GM21723 (cell line): ENCODE measurements around the gene FADS6.
"Not testable (repeated sequence)": the region's sequence is repeated elsewhere in the genome, so short reads cannot be mapped to it uniquely, and the experiment has no call there.

Experiments
- ATAC-seq: cut with Tn5 transposase; IDR thresholded peaks from one replicate; pipeline ENCODE4 v1.9.1; 2021; ENCODE audit warnings: mild to moderate bottlenecking, moderate library complexity; ENCODE audit not compliant: unreplicated experiment

The FADS6 gene

DNA sequence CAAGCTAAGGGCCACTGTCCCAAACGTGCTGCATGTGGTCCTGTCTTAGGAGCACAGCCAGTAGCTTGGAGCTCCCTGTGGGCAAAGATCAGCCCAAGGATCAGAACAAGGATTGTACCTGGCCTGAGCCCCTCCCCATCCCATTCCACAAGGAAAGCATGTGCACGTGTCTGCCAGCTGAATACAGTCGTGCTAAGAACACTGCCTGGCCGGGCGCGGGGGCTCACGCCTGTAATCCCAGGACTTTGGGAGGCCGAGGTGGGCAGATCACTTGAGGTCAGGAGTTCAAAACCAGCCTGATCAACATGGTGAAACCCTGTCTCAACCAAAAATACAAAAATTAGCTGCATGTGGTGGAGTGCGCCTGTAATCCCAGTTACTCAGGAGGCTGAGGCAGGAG lies 23.4 kb downstream of the FADS6 start:
- not testable (repeated sequence) for ATAC-seq

DNA sequence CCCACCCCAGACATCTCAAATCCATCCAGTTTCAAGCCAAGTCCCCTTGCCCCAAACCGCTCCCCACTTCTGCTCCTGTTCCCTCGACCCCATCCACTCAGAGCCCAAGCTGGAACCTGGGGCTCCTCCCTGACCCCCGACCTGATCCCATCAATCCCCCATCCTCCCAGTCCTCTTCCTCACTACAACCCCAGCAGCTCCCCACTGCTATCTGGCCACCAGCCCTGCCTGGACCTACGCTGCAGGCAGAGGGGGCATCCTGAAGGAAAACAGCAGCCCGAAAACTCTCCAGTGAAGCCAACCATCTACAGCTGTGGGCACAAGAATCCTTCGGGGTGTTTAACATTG lies 24.6 kb downstream of the FADS6 start:
- ATAC-seq: no peak

DNA sequence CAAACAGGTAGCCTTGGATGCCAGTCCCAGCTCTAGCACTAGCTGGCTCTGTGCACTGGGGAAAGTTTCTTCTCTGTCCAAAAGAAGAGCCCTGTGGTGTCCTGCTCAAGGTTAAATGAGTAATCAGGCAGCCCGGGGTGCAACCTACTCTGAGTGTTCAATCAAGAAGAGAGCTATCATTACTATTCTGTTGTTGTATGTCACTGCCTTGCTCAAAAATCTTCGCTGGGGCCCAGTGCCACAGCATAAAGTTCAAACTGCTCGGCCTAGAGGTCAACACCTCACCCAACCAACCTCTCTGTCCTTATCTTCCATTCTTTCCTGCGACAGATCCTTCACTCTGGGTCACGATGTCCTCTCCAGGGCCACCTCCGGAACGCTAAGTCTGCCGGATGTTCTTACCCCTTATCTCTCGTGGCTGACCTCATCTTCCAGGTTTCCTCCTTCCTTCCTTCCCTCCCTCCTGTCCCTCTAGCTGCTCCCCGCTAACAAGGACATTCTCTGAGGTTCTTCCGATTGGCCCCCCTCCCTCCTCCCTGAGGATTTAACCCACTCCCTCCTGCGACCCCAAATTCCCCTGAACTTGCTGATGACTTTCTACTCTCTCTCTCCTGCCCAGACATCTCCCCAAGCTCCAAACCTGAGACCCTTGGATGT lies 25.1 kb downstream of the FADS6 start:
- ATAC-seq: no peak

- ATAC-seq: no peak
Measured at GRCh38 chr17:74866198-74866835, 27.1 kb downstream of the FADS6 start.

DNA sequence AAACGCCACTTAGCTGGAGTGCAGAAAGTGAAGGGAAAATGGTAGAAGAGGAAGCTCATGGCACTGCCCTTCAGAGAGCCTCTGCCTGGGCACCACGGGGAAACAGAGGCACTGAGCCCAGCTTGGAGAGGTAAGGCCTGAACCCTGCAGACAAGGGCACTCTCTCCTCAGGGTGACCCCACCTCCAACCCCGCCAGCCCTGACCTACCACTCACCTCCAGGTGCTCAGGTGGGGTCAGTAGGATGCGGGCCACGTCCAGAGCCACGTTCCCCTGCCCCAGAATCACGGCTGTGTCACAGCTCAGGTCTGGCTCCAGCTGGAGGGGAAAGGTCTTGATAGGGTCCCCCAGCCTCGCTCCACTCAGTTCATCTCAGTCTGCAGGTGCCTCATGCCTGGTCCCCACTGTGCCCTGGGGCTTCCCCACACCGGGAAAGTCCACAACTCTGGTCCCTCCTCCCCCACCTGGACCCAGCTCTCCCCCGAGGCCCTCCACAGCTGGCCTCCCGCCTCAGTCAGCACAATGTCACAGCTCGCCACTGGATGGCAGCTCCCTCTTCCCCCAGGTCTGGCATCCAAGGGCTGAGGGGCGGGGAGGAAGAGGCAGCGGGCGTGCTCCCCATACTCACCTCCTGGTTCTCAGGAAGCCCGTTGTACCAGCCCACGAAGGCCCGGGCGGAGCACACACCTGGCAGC lies 27.8 kb downstream of the FADS6 start:
- no peak for ATAC-seq

GRCh38 chr17:74864866-74865395 lies 28.5 kb downstream of the FADS6 start:
- no peak for ATAC-seq

GRCh38 chr17:74864297-74864865 lies 29.1 kb downstream of the FADS6 start:
- ATAC-seq: no peak

DNA sequence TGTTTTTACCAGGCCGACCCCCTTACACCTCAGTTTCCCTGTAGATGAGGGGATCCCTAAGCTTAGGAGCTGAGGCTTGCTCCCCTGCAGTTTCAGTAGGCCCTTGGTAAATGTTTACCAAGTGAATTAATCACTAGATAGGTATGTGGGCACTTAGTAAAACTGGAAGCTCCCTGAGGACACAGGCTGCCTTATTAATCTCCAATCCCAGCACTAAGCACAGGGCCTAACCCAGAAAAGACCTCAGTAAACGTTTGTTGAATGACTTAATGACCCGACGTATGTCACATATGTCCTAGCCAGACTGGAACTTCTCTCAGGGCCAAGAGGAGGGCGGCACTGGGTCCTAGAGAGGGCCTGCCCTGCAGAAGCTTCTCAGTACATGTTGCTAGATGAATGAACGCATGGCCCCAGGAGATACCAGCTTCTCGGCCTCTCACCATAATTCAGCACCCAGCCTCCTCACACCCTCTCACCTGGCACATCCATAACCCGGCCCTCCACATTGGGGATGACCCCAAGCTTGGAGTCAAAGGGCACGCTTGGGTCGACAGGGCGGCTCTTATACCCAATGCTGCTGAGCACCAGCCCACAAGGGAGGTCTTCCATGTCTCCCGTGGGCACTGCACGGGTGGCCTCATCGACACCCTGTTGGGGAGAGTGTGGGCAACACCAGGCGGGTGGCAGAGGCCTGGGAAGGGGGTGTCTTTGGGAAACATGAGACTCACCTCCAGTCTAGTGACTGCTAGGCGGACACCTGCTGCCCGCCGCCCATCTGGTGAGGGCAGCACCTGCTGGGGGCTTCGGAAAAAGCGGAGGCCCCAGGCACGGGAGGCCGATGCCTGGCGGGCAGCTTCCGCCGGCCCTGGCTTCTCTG lies 29.8 kb downstream of the FADS6 start:
- ATAC-seq: no peak

DNA sequence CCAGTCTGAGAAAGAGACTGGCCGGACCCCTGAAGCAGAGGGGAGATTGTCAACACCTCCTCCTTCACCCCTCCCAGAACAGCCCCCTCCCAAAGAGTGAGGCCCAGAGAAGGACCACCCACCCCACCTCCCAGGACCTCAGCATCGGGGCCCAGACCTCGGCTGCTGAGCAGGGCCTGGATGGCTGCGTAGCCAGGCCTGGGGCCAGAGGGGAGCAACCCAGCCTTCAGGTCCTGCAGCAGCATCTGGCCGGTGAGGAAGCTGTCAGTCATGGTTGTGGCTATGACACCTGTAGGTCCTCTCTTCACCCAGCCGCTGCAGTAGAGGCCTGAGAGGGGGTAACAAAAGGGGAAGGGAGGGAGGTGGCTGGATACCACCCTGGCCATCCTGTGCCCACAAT lies 30.5 kb downstream of the FADS6 start:
- ATAC-seq: no peak

DNA sequence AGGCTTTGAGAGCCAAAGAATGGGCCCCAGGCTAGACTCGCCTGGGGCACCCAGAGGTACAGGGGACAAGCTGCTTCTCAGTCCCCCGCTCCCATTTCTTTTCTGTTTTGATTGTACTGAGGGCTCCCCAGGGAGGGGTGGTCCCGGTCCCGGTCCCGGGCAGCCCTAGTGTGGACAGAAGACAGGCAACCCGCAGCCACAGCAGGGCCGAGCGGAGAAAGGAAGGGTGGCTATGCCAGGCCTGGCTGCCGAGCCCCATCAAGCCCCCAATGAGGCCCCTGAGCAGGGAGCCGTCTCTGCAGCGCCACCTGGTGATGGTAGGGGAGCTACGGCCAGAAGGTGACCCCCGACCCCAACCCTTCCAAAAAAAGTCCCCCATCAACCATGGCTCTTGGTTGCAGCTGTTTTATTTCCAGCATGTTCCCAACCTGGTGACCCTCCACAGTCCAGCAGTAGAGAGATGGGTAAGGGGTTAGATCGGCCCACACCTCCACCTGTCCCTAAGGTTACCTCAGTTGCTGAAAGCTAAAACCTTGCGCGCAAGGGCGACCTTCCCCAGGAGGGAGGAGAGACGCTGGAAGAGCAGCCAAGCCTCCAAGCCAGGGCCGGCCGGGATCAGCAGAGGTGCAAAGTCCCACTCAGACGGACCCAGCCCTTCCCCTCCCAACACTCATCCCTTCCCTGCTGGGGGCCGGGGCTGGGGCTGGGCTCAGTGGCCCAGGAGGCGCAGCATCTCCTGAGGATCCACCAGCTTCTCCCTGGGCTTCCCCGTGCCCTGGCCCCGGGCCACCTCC lies 31.1 kb downstream of the FADS6 start:
- ATAC-seq: no peak

GRCh38 chr17:74861662-74862107 lies 31.7 kb downstream of the FADS6 start:
- ATAC-seq: no peak

GRCh38 chr17:74860872-74861661 lies 32.4 kb downstream of the FADS6 start:
- ATAC-seq: no peak

DNA sequence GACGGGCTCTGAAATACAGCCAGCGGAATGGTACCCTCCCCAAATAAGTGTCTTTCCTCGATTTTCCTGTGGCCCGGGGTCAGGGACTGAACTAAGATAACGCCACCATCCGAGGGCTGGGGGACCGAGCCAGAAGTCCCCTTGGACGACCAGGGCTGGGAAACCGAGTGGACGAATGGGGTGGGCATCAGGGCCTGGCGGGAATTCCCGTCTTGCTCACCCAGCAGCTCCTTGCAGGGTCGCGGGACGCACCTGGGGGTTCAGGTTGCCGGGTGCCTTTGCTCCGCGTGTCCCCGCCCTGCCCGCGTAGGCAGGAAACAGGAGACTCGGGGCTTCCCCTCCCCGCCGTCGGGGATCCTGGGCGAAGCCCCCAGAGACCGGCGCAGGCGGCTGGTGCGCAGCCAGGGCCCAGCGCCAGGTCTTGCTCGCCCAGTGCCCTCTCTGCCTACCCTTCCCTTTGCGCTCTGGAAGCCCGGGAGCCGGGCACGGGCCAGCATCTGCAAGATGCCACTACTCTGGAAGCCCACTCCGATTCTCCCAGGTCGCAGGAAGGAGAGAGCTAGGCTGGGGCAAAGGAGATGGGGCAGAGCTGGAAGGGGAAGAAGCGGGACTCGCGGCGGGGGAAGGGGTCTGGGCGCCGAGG lies 33.1 kb downstream of the FADS6 start:
- ATAC-seq: no peak

- ATAC-seq: no peak
Measured at GRCh38 chr17:74859459-74860228, 33.8 kb downstream of the FADS6 start, which contains the start of gene GRIN2C. Gene GRIN2C, minus strand, starts transcription at chr17:74859885. Its CDS starts 4,793 bp downstream, at chr17:74855092.

GRCh38 chr17:74858672-74859458 lies 34.6 kb downstream of the FADS6 start:
- ATAC-seq: no peak

GRCh38 chr17:74857191-74857590 lies 36.2 kb downstream of the FADS6 start:
- no peak for ATAC-seq

GRCh38 chr17:74856112-74856511 lies 37.3 kb downstream of the FADS6 start:
- no peak for ATAC-seq
